Measurements from ENCODE around the gene SARDH. TPM values are rescaled to one million over a fixed set of nuclear protein-coding genes. Genes with fewer than 3 reads are reported as not detected.

The SARDH gene
- total RNA-seq, 1 experiment from 2014 or later, result 5.3 TPM

- Mint-ChIP-seq H3K27me3 (ENCODE audit: low read depth) (peaks cover 33% of the 10 kb centered on the region), H3K4me1 (peaks cover 0 to 10% of the 10 kb centered on the region in 2 experiments; a peak in 2 of 4 replicates), H3K36me3 (ENCODE audit: insufficient read depth in 1 of 3, low read depth in 3 of 3) (peaks cover 0 to 3% (median 2%) of the 10 kb centered on the region in 3 experiments; a peak in 2 of 7 replicates), H3K27ac (no peak overlapping the region; a peak in 1 of 7 replicates), H3K4me3 (no peak overlapping the region), H3K9me3 (peaks cover 0 to 3% of the 10 kb centered on the region in 2 experiments; a peak in 2 of 5 replicates)
- Histone ChIP-seq H2BK12ac (ENCODE audit: insufficient read length, low read depth, low read length) (no peak overlapping the region), H3K23me2 (ENCODE audit: insufficient read length, low read depth, low read length, poor library complexity, severe bottlenecking) (no peaks in the 10 kb centered on the region), H3K4me2 (ENCODE audit: insufficient read depth, insufficient read length, low read length) (no peak overlapping the region), H4K8ac (replicated peaks; ENCODE audit: insufficient read length, low read depth, low read length) (no peak overlapping the region), H2AK5ac (ENCODE audit: insufficient read length, low read length) (no peak overlapping the region), H3K18ac (ENCODE audit: insufficient read length, low read depth, low read length) (no peak overlapping the region), H2BK20ac (ENCODE audit: low read depth, low read length, poor library complexity, severe bottlenecking) (no peak overlapping the region), H3T11ph (ENCODE audit: low read length) (no peak overlapping the region), H2BK5ac (ENCODE audit: insufficient read length, low read length) (no peak overlapping the region), H4K20me1 (ENCODE audit: control insufficient read depth, insufficient read depth, insufficient read length) (no peaks in the 10 kb centered on the region), H3K27ac (ENCODE audit: insufficient read length, low read depth, low read length) (no peak overlapping the region), H3K56ac (ENCODE audit: insufficient read length, low read depth, low read length) (no peak overlapping the region), H3K4me1 (ENCODE audit: insufficient read depth, low read length) (no peaks in the 10 kb centered on the region), H3K79me1 (ENCODE audit: insufficient read depth, low read depth, low read length, poor library complexity, severe bottlenecking) (no peaks in the 10 kb centered on the region), H2BK15ac (ENCODE audit: low read depth, low read length) (no peak overlapping the region), H3K79me2 (ENCODE audit: insufficient read depth, low read length) (no peaks in the 10 kb centered on the region), H3K23ac (ENCODE audit: insufficient read length, low read depth, low read length) (no peak overlapping the region), H4K91ac (ENCODE audit: insufficient read length, low read depth, low read length) (no peak overlapping the region), H3K4ac (ENCODE audit: low read depth, low read length) (no peak overlapping the region), H3K9ac (ENCODE audit: extremely low read depth, insufficient read length, low read length) (no peak overlapping the region), H3K27me3 (ENCODE audit: insufficient read depth, low read length) (no peaks in the 10 kb centered on the region; the same call in 1 of the 2 replicates), H3K9me3 (ENCODE audit: control insufficient read depth, low read depth, low read length) (no peaks in the 10 kb centered on the region), H2AFZ (ENCODE audit: low read length) (no peak overlapping the region), H2BK120ac (ENCODE audit: low read depth, low read length, poor library complexity, severe bottlenecking) (no peak overlapping the region), H3K14ac (ENCODE audit: insufficient read depth, low read length) (no peak overlapping the region), H4K5ac (ENCODE audit: insufficient read length, low read depth, low read length) (no peak overlapping the region)
- no CpG with 5 or more reads among the region's 27 CpGs for WGBS (ENCODE audit: extremely low coverage, insufficient read length, low lambda C conversion rate)
- DNase-seq, result no peak
- no peak; the same call in 2 of the 3 replicates for TF ChIP-seq CTCF (conservative IDR thresholded peaks at IDR 0.05)
These were observed 73.7 kb downstream of the SARDH start for GRCh38 chr9:133664173-133665050.

All from H9 (cell line).